PC-9 (cell line): ENCODE results near the gene MKI67. TPM values are rescaled to one million over a fixed set of nuclear protein-coding genes. Genes with fewer than 3 reads are reported as not detected.

Source experiments
- BruUV-seq: library from RNA; stranded (reverse); fragments of 400-500 nt; replicated peaks from 2 replicates; lab custom pipeline; 2021; lab: Mats Ljungman, UMichigan
- CTCF ChIA-PET: fragments of 300-600 bp; sonication (Branson Sonifier 250); formaldehyde crosslinking; loops from one replicate; lab custom pipeline; 2022; ENCODE audit warnings: antibody characterized with exemption; lab: Charles Lee
- POLR2A ChIA-PET: fragments of 300-600 bp; sonication (Branson Sonifier 250); formaldehyde crosslinking; loops from one replicate; lab custom pipeline; 2022; ENCODE audit warnings: antibody characterized with exemption; ENCODE audit not compliant: unreplicated experiment; lab: Charles Lee
- DNase-seq, 2 experiments: peaks; one replicate each; pipeline versions ENCODE4 v3.0.0 to v3.0.0-alpha.2; 2015 to 2022; ENCODE audit warnings: mixed read lengths in 1 of 2
- H2AFZ ChIP-seq: fragments of 200-600 bp; sonication (generic); 2 replicates; pipeline ENCODE4 v1.8.1; 2017; ENCODE audit warnings: antibody characterized with exemption
- H3F3A ChIP-seq: fragments of 200-600 bp; sonication (generic); 2 replicates; pipeline ENCODE4 v1.8.1; 2017; ENCODE audit warnings: antibody characterized with exemption, mild to moderate bottlenecking, low read depth; ENCODE audit not compliant: insufficient read depth
- H3K27ac ChIP-seq: fragments of 200-600 bp; sonication (generic); 2 replicates; pipeline ENCODE4 v1.6.1; 2016; ENCODE audit warnings: mixed run types
- H3K27me3 ChIP-seq: fragments of 200-600 bp; sonication (generic); 2 replicates; pipeline ENCODE4 v1.6.1; 2016; ENCODE audit warnings: low read depth, mixed run types; ENCODE audit not compliant: insufficient read depth
- H3K36me3 ChIP-seq: fragments of 200-600 bp; sonication (generic); 2 replicates; pipeline ENCODE4 v1.6.1; 2016; ENCODE audit warnings: low read depth, mixed run types
- H3K4me1 ChIP-seq: fragments of 200-600 bp; sonication (generic); replicated peaks from 2 replicates; pipeline ENCODE4 v1.6.1; 2016; ENCODE audit warnings: mixed run types; ENCODE audit not compliant: insufficient read depth
- H3K4me2 ChIP-seq: fragments of 200-600 bp; sonication (generic); 2 replicates; pipeline ENCODE4 v1.6.1; 2017; ENCODE audit warnings: mixed run types
- H3K4me3 ChIP-seq: fragments of 200-600 bp; sonication (generic); 2 replicates; pipeline ENCODE4 v1.6.1; 2016; ENCODE audit warnings: mixed run types
- H3K79me2 ChIP-seq: fragments of 200-600 bp; sonication (generic); 2 replicates; pipeline ENCODE4 v1.6.1; 2017; ENCODE audit warnings: low read depth, mixed run types
- H3K9me2 ChIP-seq: fragments of 200-600 bp; sonication (generic); 2 replicates; pipeline ENCODE4 v1.8.1; 2017; ENCODE audit warnings: mild to moderate bottlenecking; ENCODE audit not compliant: insufficient read depth
- H3K9me3 ChIP-seq: fragments of 200-600 bp; sonication (generic); 2 replicates; pipeline ENCODE4 v1.8.1; 2016; ENCODE audit warnings: low read depth; ENCODE audit not compliant: insufficient read depth
- H4K20me1 ChIP-seq: fragments of 200-600 bp; sonication (generic); 2 replicates; pipeline ENCODE4 v1.8.1; 2017; ENCODE audit not compliant: insufficient read depth
- CTCF ChIP-seq: fragments of 200-600 bp; sonication (generic); conservative IDR thresholded peaks from 2 replicates; pipeline ENCODE4 v1.6.1; 2017; ENCODE audit warnings: mixed run types, antibody characterized with exemption, mild to moderate bottlenecking, moderate library complexity
- EZH2 ChIP-seq: fragments of 200-600 bp; sonication (generic); IDR thresholded peaks from 2 replicates; pipeline ENCODE4 v1.8.0; 2017; ENCODE audit warnings: antibody characterized with exemption, low read depth
- intact Hi-C: fragments of 100-400 bp; cut with micrococcal nuclease; formaldehyde crosslinking; loops from one replicate; pipeline ENCODE4 v1.10.0; 2022; ENCODE audit not compliant: unreplicated experiment
- total RNA-seq: library from RNA; stranded (reverse); gene quantifications from 2 replicates; pipeline ENCODE4 v1.2.3, GENCODE V29; 2021

MKI67 gene
- total RNA-seq, 1 experiment from 2014 or later: 114 TPM

GRCh38 chr10:128158021-128158795, 32.0 kb upstream of the MKI67 start:
- no peaks in the 10 kb centered on the region for H4K20me1 ChIP-seq
- H3K79me2 ChIP-seq: no peaks in the 10 kb centered on the region
- peaks cover 55% of the 10 kb centered on the region for H3K27me3 ChIP-seq
- no peak for TF ChIP-seq EZH2
- TF ChIP-seq CTCF: no peak
- no peaks in the 10 kb centered on the region for H3K36me3 ChIP-seq
- intact Hi-C loops: loop anchor here (5.0 kb wide), 1 partner anchor 441 kb away; no protein-coding TSS in a partner anchor
- H3K27ac ChIP-seq: no peak overlapping the region
- no peaks in the 10 kb centered on the region for H3K9me2 ChIP-seq
- no peaks in the 10 kb centered on the region for H3F3A ChIP-seq
- CTCF ChIA-PET: no interaction called here
- no peak overlapping the region for H3K4me2 ChIP-seq
- no TSS peak for BruUV-seq
- H3K4me1 ChIP-seq: no peaks in the 10 kb centered on the region
- POLR2A ChIA-PET: no interaction called here
- H2AFZ ChIP-seq: no peak overlapping the region
- DNase-seq: no peak
- H3K4me3 ChIP-seq: no peak overlapping the region
- H3K9me3 ChIP-seq: no peaks in the 10 kb centered on the region

GRCh38 chr10:128156999-128157755, 31.0 kb upstream of the MKI67 start:
- POLR2A ChIA-PET: no interaction called here
- Histone ChIP-seq H3K79me2 (no peaks in the 10 kb centered on the region), H3K36me3 (no peaks in the 10 kb centered on the region), H3K9me2 (no peaks in the 10 kb centered on the region), H2AFZ (no peak overlapping the region), H3F3A (no peaks in the 10 kb centered on the region), H3K9me3 (no peaks in the 10 kb centered on the region), H4K20me1 (no peaks in the 10 kb centered on the region), H3K27ac (no peak overlapping the region), H3K4me1 (no peaks in the 10 kb centered on the region), H3K27me3 (peaks cover 55% of the 10 kb centered on the region), H3K4me2 (no peak overlapping the region), H3K4me3 (no peak overlapping the region)
- no peak for TF ChIP-seq CTCF
- TF ChIP-seq EZH2: no peak
- CTCF ChIA-PET: no interaction called here
- intact Hi-C loops: loop anchor here (5.0 kb wide), 1 partner anchor 440 kb away; no protein-coding TSS in a partner anchor
- no TSS peak for BruUV-seq
- no peak for DNase-seq

GRCh38 chr10:128152741-128153580, 26.7 kb upstream of the MKI67 start:
- intact Hi-C loops: no loop called here
- no TSS peak for BruUV-seq
- Histone ChIP-seq H3K27me3 (peaks cover 35% of the 10 kb centered on the region), H3K9me2 (no peaks in the 10 kb centered on the region), H3K36me3 (no peaks in the 10 kb centered on the region), H2AFZ (no peak overlapping the region), H3K9me3 (no peaks in the 10 kb centered on the region), H4K20me1 (no peaks in the 10 kb centered on the region), H3K4me2 (no peak overlapping the region), H3K27ac (no peak overlapping the region), H3F3A (no peaks in the 10 kb centered on the region), H3K79me2 (no peaks in the 10 kb centered on the region), H3K4me3 (no peak overlapping the region), H3K4me1 (no peaks in the 10 kb centered on the region)
- no peak for DNase-seq
- ChIA-PET POLR2A (no interaction called here), CTCF (no interaction called here)
- TF ChIP-seq CTCF (no peak), EZH2 (no peak)
